WERI-Rb-1 (cell line): Measurements from ENCODE around the gene POU6F1.

Experiments used
- DNase-seq: peaks from one replicate; pipeline ENCODE4 v3.0.0-alpha.2; 2020
- H3K27ac ChIP-seq: fragments of 250-450 bp; sonication (Bioruptor Pico); 2 replicates; pipeline ENCODE4 v1.5.1; 2020; ENCODE audit warnings: mild to moderate bottlenecking, moderate library complexity
- H3K27me3 ChIP-seq: fragments of 250-450 bp; sonication (Bioruptor Pico); 2 replicates; pipeline ENCODE4 v1.5.1; 2021; ENCODE audit warnings: mild to moderate bottlenecking, low read depth, moderate library complexity; ENCODE audit not compliant: insufficient read depth, severe bottlenecking
- H3K36me3 ChIP-seq: fragments of 250-450 bp; sonication (Bioruptor Pico); 2 replicates; pipeline ENCODE4 v1.5.1; 2020; ENCODE audit warnings: mild to moderate bottlenecking, moderate library complexity
- H3K4me3 ChIP-seq: 2 replicates; pipeline ENCODE4 v1.5.1; 2011; ENCODE audit warnings: low read depth, mild to moderate bottlenecking, control low read depth, low read length
- H3K9me3 ChIP-seq: fragments of 250-450 bp; sonication (Bioruptor Pico); 2 replicates; pipeline ENCODE4 v1.5.1; 2021; ENCODE audit warnings: mild to moderate bottlenecking, moderate library complexity; ENCODE audit not compliant: severe bottlenecking
- TF ChIP-seq, protein P1 (sequence below): IDR thresholded peaks from 2 replicates; pipeline ENCODE4 v1.5.1; 2011; ENCODE audit warnings: low read depth, mild to moderate bottlenecking, control low read depth, inconsistent platforms, low read length

Gene POU6F1

DNA sequence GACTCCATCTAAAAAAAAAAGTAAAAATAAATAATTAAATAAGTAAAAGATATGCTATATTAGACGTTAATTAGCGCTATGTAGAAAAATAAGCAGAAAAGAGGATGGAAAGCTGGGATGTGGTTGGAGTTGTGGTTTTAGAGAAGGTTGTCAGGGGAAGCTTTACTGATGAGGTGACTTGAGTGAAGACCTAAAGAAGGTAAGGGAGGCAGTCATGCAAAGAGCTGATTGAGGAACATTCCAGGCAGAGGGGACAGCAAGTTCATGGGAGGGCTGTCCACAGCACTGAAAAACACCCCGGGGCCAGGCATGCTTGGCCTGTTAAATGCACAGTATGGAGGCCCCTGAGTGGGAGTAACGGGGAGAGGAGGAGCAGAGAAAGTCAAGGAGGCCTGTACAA is 36.7 kb upstream of the POU6F1 start:
- Histone ChIP-seq H3K27me3 (no peaks in the 10 kb centered on the region), H3K36me3 (no peaks in the 10 kb centered on the region), H3K4me3 (no peak overlapping the region), H3K27ac (no peak overlapping the region), H3K9me3 (no peaks in the 10 kb centered on the region)
- no peak for DNase-seq
- TF ChIP-seq, protein P1, sequence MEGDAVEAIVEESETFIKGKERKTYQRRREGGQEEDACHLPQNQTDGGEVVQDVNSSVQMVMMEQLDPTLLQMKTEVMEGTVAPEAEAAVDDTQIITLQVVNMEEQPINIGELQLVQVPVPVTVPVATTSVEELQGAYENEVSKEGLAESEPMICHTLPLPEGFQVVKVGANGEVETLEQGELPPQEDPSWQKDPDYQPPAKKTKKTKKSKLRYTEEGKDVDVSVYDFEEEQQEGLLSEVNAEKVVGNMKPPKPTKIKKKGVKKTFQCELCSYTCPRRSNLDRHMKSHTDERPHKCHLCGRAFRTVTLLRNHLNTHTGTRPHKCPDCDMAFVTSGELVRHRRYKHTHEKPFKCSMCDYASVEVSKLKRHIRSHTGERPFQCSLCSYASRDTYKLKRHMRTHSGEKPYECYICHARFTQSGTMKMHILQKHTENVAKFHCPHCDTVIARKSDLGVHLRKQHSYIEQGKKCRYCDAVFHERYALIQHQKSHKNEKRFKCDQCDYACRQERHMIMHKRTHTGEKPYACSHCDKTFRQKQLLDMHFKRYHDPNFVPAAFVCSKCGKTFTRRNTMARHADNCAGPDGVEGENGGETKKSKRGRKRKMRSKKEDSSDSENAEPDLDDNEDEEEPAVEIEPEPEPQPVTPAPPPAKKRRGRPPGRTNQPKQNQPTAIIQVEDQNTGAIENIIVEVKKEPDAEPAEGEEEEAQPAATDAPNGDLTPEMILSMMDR, result no peak

DNA sequence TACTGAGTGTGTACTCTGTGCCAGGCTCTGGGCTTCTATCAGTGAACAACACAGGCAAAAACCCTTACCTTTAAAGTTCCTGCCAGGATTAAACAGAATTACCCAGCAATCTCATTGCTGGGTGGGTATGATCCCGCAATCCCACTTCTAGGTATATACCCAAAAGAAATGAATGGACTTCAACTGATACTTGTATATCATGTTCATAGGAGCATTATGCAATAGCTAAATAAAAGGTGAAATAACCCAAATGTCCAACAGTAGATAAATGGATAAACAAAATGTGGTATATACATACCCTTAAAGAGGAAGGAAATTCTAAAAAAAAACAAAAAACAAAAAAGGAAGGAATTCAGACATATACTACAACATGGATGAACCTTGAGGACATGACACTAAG is 35.4 kb upstream of the POU6F1 start:
- Histone ChIP-seq H3K27me3 (no peaks in the 10 kb centered on the region), H3K9me3 (no peaks in the 10 kb centered on the region), H3K4me3 (no peak overlapping the region), H3K27ac (no peak overlapping the region), H3K36me3 (no peaks in the 10 kb centered on the region)
- DNase-seq, result no peak
- TF ChIP-seq, protein P1, result no peak

DNA sequence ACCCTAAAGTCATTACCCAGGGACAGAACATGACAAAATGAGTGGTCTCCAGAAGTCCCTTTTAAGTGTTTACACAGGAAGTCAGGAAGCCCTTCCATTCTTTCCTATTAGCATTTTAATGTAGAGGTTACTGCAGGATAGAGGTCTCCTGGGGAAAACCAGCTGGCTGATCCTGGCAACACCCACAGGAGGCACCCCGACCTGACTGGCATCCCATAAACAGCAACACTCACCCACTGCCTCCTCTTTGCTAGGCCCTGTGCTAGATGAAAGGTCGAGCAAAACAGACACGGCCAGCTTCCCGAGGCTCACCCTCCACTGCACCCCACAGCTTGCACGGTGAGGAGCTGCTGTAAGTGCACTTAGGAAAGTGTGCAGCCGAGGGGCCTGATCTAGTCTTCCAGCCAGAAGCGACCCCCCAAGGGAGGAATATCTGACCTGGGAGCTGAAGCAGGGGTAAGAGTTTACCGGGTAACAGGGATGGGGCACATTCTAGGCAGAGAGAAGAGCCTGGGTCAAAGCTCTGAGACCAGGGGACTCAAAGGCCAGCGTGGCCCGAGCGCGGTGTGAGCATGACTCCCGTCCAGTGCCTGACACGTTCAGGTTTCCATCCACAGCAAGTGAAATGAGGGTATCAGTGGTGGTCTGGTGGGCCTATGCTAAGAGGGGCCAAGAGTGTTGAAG is 29.8 kb upstream of the POU6F1 start:
- Histone ChIP-seq H3K4me3 (no peak overlapping the region), H3K27ac (no peak overlapping the region), H3K9me3 (no peaks in the 10 kb centered on the region), H3K36me3 (peaks cover 7% of the 10 kb centered on the region), H3K27me3 (no peaks in the 10 kb centered on the region)
- TF ChIP-seq, protein P1, result no peak
- DNase-seq, result no peak

DNA sequence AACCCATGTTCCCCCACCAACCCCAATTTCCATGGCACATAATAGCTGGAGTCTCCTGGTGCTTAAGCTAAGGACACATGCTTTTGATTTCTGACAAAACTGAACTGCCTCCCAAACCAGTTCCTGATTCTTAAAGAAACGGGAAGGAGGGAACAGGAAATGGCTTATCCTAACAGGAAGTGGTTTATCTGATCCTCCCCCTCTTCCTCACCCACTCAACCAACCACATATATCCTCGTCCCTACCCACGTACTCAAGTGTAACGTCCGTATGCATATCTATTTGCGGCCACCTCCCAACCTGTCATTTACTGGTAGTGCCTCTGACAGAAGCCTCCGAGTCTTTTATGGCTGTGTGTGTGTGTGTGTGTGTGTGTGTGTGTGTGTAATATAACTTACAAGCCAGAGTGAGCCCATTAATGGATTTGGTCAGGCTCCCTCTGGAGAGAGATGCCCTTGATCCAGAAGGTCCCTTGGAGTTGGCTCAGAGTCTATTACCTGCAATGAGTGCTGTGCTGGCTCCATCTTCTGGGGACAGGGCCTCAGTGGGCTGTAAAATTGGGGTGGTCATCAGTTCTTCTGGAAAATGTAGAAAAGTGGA is 28.5 kb upstream of the POU6F1 start:
- no peaks in the 10 kb centered on the region for H3K27me3 ChIP-seq
- peaks cover 13% of the 10 kb centered on the region for H3K36me3 ChIP-seq
- no peak overlapping the region for H3K27ac ChIP-seq
- TF ChIP-seq, protein P1, result peak; percentile 33; the same call in 1 of the 2 replicates
- no peak overlapping the region for H3K4me3 ChIP-seq
- H3K9me3 ChIP-seq, result no peaks in the 10 kb centered on the region
- DNase-seq, result peak; percentile 24

DNA sequence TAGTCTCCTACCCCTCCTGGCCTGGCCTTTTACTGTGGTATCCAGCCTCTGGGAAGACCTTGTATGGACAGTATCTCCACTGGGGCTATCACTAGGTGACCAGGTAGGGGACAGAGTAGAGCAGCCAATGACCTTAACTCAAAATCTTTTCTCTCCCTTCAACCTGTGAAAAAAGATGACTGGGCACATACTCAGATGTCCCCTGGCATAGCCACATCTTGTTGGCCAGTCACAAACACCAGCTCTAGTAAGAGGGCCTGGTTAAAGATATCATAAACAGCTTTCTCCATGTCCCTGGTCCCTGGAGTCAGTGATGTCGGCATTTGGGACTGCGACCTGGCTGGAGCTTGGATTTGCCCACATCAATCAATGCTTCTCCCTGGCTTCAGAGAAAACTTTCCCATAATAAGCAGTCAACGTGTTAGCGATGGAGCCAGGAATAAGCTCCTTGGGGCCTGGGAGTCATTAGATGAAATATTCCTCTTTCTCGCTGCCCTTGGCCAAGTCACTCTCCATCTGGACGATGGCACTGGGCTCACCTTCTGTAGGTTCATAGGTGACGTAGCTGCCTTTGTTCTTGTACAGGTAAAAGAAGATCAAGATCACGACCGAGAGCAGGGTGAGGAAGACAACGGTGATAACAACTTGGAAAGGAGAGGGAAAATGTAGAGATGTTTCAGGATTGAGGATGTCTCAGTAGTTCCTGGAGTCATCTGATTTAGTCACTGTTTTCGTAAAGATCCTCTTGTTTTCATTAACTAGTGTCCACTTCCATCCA is 27.8 kb upstream of the POU6F1 start:
- TF ChIP-seq, protein P1, result no peak
- no peak for DNase-seq
- H3K27ac ChIP-seq, result no peak overlapping the region
- H3K27me3 ChIP-seq, result no peaks in the 10 kb centered on the region
- no peaks in the 10 kb centered on the region for H3K9me3 ChIP-seq
- no peak overlapping the region for H3K4me3 ChIP-seq
- peaks cover 20% of the 10 kb centered on the region for H3K36me3 ChIP-seq
